HUDEP-2 (cell line): ENCODE data around the gene CCDC178.
"Not testable (repeated sequence)": the region's sequence is repeated elsewhere in the genome, so short reads cannot be mapped to it uniquely, and the experiment has no call there.

Source experiments
- DNase-seq, 76 experiments: peaks; one replicate each; lab custom pipeline; 2025; ENCODE audit not compliant: unreplicated experiment in 76 of 76; lab: John Stamatoyannopoulos, UW

Gene CCDC178

GRCh38 chr18:33440060-33441043 lies at the start of gene CCDC178:
Gene CCDC178 (minus strand): TSS chr18:33440721. CDS start chr18:33412088, 28,633 bp downstream.
- peak in 58 of 76 experiments; percentile 1 to 85 (median 56) for DNase-seq

GRCh38 chr18:33483908-33484307 lies 43.4 kb upstream of the CCDC178 start:
- no peak for DNase-seq

GRCh38 chr18:33472509-33472908 lies 32.0 kb upstream of the CCDC178 start:
- DNase-seq = no peak

GRCh38 chr18:33470216-33470615 lies 29.7 kb upstream of the CCDC178 start:
- peak in 2 of 76 experiments; percentile 13 to 53 for DNase-seq

- DNase-seq = peak in 70 of 76 experiments; percentile 0 to 99 (median 78)
Measured at GRCh38 chr18:33469699-33470098, 29.2 kb upstream of the CCDC178 start.

- no peak for DNase-seq
Measured at GRCh38 chr18:33467531-33467930, 27.0 kb upstream of the CCDC178 start.

- no peak for DNase-seq
Measured at GRCh38 chr18:33466822-33467221, 26.3 kb upstream of the CCDC178 start.

- no peak for DNase-seq
Measured at GRCh38 chr18:33460681-33461080, 20.2 kb upstream of the CCDC178 start.

GRCh38 chr18:33459612-33460011 lies 19.1 kb upstream of the CCDC178 start:
- no peak for DNase-seq

- no peak for DNase-seq
Measured at GRCh38 chr18:33446604-33447003, 6.1 kb upstream of the CCDC178 start.

- no peak for DNase-seq
Measured at GRCh38 chr18:33444709-33445108, 4.2 kb upstream of the CCDC178 start.

- no peak for DNase-seq
Measured at GRCh38 chr18:33432857-33433256, 7.7 kb downstream of the CCDC178 start.

- DNase-seq = no peak
Measured at GRCh38 chr18:33427549-33427948, 13.0 kb downstream of the CCDC178 start.

GRCh38 chr18:33424266-33424946 lies 16.1 kb downstream of the CCDC178 start:
- DNase-seq = no peak

GRCh38 chr18:33421225-33421624 lies 19.3 kb downstream of the CCDC178 start:
- no peak for DNase-seq

GRCh38 chr18:33404244-33404873 lies 36.2 kb downstream of the CCDC178 start:
- no peak for DNase-seq

GRCh38 chr18:33398939-33399338 lies 41.6 kb downstream of the CCDC178 start:
- not testable (repeated sequence) for DNase-seq

GRCh38 chr18:33375829-33376228 lies 64.7 kb downstream of the CCDC178 start:
- DNase-seq = no peak

GRCh38 chr18:33372442-33372841 lies 68.1 kb downstream of the CCDC178 start:
- DNase-seq = no peak

- DNase-seq = no peak
Measured at GRCh38 chr18:33369711-33370449, 70.6 kb downstream of the CCDC178 start.
